Left lung (tissue), 10 donors: ENCODE results near the gene WDR36. TPM values are rescaled to one million over a fixed set of nuclear protein-coding genes. Genes with fewer than 3 reads are reported as not detected.

ENCODE experiments used
- ATAC-seq: fragments of 200-7000 bp; cut with Tn5 transposase; one replicate; pipeline ENCODE4 v1.9.1; 2020; ENCODE audit warnings: moderate library complexity
- DNase-seq, 4 donors: peaks; one replicate each; pipeline ENCODE4 v3.0.0-alpha.2; 2013 to 2020
- H3K27ac ChIP-seq, 2 donors: fragments of 200-600 bp; sonication (generic) in 1 of 2; one replicate each; pipeline versions ENCODE4 v1.5.0 to v1.8.0; 2020 to 2021
- H3K27me3 ChIP-seq, 2 donors: fragments of 200-600 bp; sonication (generic) in 1 of 2; one replicate each; pipeline versions ENCODE4 v1.5.0 to v1.8.0; 2020 to 2021
- H3K36me3 ChIP-seq, 2 donors: fragments of 200-600 bp; sonication (generic) in 1 of 2; one replicate each; pipeline versions ENCODE4 v1.5.0 to v1.8.0; 2020 to 2021
- H3K4me1 ChIP-seq, 2 donors: fragments of 200-600 bp; one replicate each; pipeline ENCODE4 v1.8.0; 2021
- H3K4me3 ChIP-seq, 2 donors: fragments of 200-600 bp; sonication (generic) in 1 of 2; one replicate each; pipeline versions ENCODE4 v1.5.0 to v1.8.0; 2020 to 2021; ENCODE audit warnings: mild to moderate bottlenecking in 1 of 2
- H3K9me3 ChIP-seq, 2 donors: fragments of 200-600 bp; sonication (generic) in 1 of 2; one replicate each; pipeline versions ENCODE4 v1.5.0 to v1.8.0; 2020 to 2021
- CTCF ChIP-seq, 2 donors: fragments of 200-600 bp; sonication (generic) in 1 of 2; IDR thresholded peaks; one replicate each; pipeline versions ENCODE4 v1.5.0 to v1.8.0; 2021; ENCODE audit warnings: antibody characterized with exemption in 2 of 2
- intact Hi-C, 2 donors: fragments of 100-400 bp; cut with DNase I; formaldehyde crosslinking; loops; one replicate each; pipeline versions ENCODE4 v1.11.2 to v1.14.2; 2022
- polyA plus RNA-seq, 6 donors: library from polyadenylated mRNA; unstranded; fragments of 120-200 nt; gene quantifications; one replicate each; pipeline ENCODE4 v1.2.1, GENCODE V29; 2013; ENCODE audit not compliant: insufficient read length in 6 of 6
- total RNA-seq, 2 donors: library from RNA; stranded (reverse); fragmentation: NEBNext Ultra II Directional; extraction: Animal tissue kit (Norgen Biotek cat#: 25700); gene quantifications; one replicate each; pipeline ENCODE4 v1.2.1, GENCODE V29; 2021
- donor health status: DM: no; HTN: yes; CAD: no.
- donor health status: DM: no; HTN: no; CAD: no.

Gene WDR36
- total and polyA plus RNA-seq, 8 donors: 23.1 to 37.9 (median 33.2) TPM

- no peak for ATAC-seq
- peaks cover 0 to 19% of the 10 kb centered on the region in 2 donors for H3K4me1 ChIP-seq
- no peak for TF ChIP-seq CTCF (IDR thresholded peaks at IDR 0.05)
- H3K27me3 ChIP-seq: no peaks in the 10 kb centered on the region
- no peaks in the 10 kb centered on the region for H3K9me3 ChIP-seq
- H3K36me3 ChIP-seq: peaks cover 0 to 62% of the 10 kb centered on the region in 2 donors
- DNase-seq: no peak
- intact Hi-C loops: no loop called here
- no peak overlapping the region for H3K27ac ChIP-seq
- H3K4me3 ChIP-seq: no peak overlapping the region
Measured at GRCh38 chr5:111113678-111114077, 21.5 kb downstream of the WDR36 start.

DNA sequence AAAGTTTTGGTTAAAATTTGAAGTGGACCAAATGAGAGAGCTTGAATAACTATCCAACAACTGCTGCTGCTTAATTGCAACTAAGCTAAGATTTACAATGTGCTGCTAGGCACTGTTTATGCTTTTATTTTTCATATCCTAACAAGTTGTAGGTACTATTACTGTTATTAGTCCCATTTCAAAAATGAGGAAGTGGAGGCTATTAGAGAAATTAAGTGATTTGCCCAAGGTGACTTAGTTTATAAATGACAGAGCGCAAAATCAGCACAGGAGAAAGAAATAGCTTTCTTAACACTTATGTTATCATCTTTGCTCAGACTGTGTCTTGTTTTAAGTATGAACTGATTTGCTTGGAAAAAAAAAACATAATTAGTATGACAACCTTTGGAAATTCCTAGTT, 23.1 kb downstream of the WDR36 start:
- H3K27me3 ChIP-seq: no peaks in the 10 kb centered on the region
- no peak overlapping the region for H3K4me3 ChIP-seq
- intact Hi-C loops: no loop called here
- no peak overlapping the region for H3K27ac ChIP-seq
- H3K36me3 ChIP-seq: peaks cover 0 to 64% of the 10 kb centered on the region in 2 donors
- no peak for TF ChIP-seq CTCF (IDR thresholded peaks at IDR 0.05)
- ATAC-seq: no peak
- H3K4me1 ChIP-seq: peaks cover 0 to 19% of the 10 kb centered on the region in 2 donors
- no peaks in the 10 kb centered on the region for H3K9me3 ChIP-seq
- no peak for DNase-seq

GRCh38 chr5:111116550-111116949, 24.4 kb downstream of the WDR36 start:
- Histone ChIP-seq H3K9me3 (no peaks in the 10 kb centered on the region), H3K4me1 (peaks cover 0 to 19% of the 10 kb centered on the region in 2 donors), H3K36me3 (peaks cover 0 to 64% of the 10 kb centered on the region in 2 donors), H3K4me3 (no peak overlapping the region), H3K27me3 (no peaks in the 10 kb centered on the region), H3K27ac (no peak overlapping the region)
- TF ChIP-seq CTCF (IDR thresholded peaks at IDR 0.05): no peak
- DNase-seq (no peak), ATAC-seq (peak; percentile 47)
- intact Hi-C loops: no loop called here

DNA sequence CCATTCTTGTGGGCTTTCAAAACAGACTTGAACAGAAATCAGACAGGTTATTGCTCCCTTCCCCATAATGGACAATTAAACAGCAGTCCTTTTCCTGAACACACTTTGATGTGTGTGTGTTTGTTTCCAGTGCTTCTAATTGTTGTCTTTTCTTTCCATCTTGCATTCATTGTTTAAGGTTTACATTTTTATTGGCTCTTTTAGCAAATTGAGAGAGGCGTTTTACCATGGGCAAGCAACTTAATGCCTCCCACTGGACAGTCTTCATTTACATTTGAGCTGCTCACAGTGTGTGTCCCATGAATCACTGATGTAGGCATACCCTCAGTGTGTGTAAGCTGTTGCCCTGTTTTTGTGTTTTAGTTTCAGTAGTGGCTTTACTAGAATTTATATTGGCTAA, 25.0 kb downstream of the WDR36 start:
- H3K4me1 ChIP-seq: peaks cover 0 to 19% of the 10 kb centered on the region in 2 donors
- peaks cover 0 to 65% of the 10 kb centered on the region in 2 donors for H3K36me3 ChIP-seq
- ATAC-seq (no peak), DNase-seq (no peak)
- no peak overlapping the region for H3K27ac ChIP-seq
- intact Hi-C loops: no loop called here
- no peaks in the 10 kb centered on the region for H3K27me3 ChIP-seq
- H3K9me3 ChIP-seq: no peaks in the 10 kb centered on the region
- no peak for TF ChIP-seq CTCF (IDR thresholded peaks at IDR 0.05)
- H3K4me3 ChIP-seq: no peak overlapping the region

DNA sequence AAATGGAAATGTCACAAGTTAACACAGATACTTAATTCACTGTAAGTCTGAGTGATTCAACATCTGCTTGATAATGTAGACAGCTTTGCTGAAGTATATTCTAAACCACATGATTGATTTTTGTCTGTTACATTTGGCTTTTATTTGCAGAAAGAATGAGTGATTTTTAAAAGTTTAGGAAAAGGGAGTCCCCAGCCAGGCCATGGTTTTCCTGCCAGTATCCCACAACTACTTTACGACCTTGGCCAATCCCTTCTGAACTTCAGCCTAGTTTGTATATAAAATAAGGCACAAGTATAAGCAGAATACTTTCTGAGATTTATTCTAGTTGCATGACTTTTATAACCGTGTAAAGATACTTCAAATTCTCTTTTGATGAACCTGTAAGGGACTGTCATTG, 27.1 kb downstream of the WDR36 start:
- intact Hi-C loops: no loop called here
- peaks cover 0 to 17% of the 10 kb centered on the region in 2 donors for H3K4me1 ChIP-seq
- peaks cover 0 to 67% of the 10 kb centered on the region in 2 donors for H3K36me3 ChIP-seq
- no peak overlapping the region for H3K4me3 ChIP-seq
- TF ChIP-seq CTCF (IDR thresholded peaks at IDR 0.05): no peak
- no peak for DNase-seq
- H3K27me3 ChIP-seq: no peaks in the 10 kb centered on the region
- no peak overlapping the region for H3K27ac ChIP-seq
- ATAC-seq: no peak
- no peaks in the 10 kb centered on the region for H3K9me3 ChIP-seq
